NCI-H524 treated with DMSO at 0.1 percent for 48 hours (cell line): Measurements from ENCODE around the gene OR5H14.

Source experiments
- DNase-seq: peaks from one replicate; lab custom pipeline; 2025; lab: John Stamatoyannopoulos, UW

OR5H14 gene

DNA sequence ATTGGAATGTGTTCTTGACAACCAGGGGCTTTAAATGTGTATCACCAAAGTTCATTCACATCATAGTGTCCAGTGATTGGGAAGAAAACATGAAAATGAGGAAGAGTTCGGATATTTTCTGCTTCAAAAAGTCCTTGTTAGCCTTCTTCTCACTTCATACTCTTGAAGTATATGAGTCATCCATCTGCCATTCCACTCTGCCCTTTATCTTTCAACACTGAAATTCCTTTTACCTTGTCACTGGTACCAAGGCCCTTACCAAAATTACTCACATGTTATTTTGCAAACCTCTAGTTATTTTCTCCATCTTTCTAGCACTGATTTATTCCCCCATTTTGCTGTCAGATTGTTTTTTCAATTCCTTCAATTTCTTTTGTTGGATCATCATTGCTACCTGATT is 51.7 kb downstream of the OR5H14 start:
- no peak for DNase-seq
